H9 (cell line): ENCODE measurements around the gene UBE2U. TPM values are rescaled to one million over a fixed set of nuclear protein-coding genes. Genes with fewer than 3 reads are reported as not detected.

Experiments used
- DNase-seq: peaks from one replicate; pipeline ENCODE4 v3.0.0-alpha.2; 2017
- H2AFZ ChIP-seq: one replicate; pipeline ENCODE4 v1.6.1; 2013; ENCODE audit warnings: mild to moderate bottlenecking, low read length, control low read depth, moderate library complexity
- H2AK5ac ChIP-seq: 2 replicates; pipeline ENCODE4 v1.6.1; 2013; ENCODE audit warnings: low read length, control low read depth, mixed read lengths; ENCODE audit not compliant: insufficient read length
- H2BK120ac ChIP-seq: one replicate; pipeline ENCODE4 v1.6.1; 2013; ENCODE audit warnings: low read depth, mild to moderate bottlenecking, low read length, control low read depth, inconsistent platforms; ENCODE audit not compliant: poor library complexity, severe bottlenecking
- H2BK12ac ChIP-seq: 2 replicates; pipeline ENCODE4 v1.6.1; 2013; ENCODE audit warnings: low read length, control low read depth, mixed read lengths, low read depth; ENCODE audit not compliant: insufficient read length
- H2BK15ac ChIP-seq: 2 replicates; pipeline ENCODE4 v1.6.1; 2013; ENCODE audit warnings: low read depth, low read length, control low read depth
- H2BK20ac ChIP-seq: one replicate; pipeline ENCODE4 v1.6.1; 2013; ENCODE audit warnings: low read depth, mild to moderate bottlenecking, low read length, control low read depth, inconsistent platforms; ENCODE audit not compliant: poor library complexity, severe bottlenecking
- H2BK5ac ChIP-seq: 2 replicates; pipeline ENCODE4 v1.6.1; 2013; ENCODE audit warnings: low read length, control low read depth, mixed read lengths; ENCODE audit not compliant: insufficient read length
- H3K14ac ChIP-seq: 2 replicates; pipeline ENCODE4 v1.6.1; 2013; ENCODE audit warnings: low read length, control low read depth; ENCODE audit not compliant: insufficient read depth
- H3K18ac ChIP-seq: 2 replicates; pipeline ENCODE4 v1.6.1; 2013; ENCODE audit warnings: low read depth, mild to moderate bottlenecking, mixed read lengths, low read length, control low read depth; ENCODE audit not compliant: insufficient read length
- H3K23ac ChIP-seq: 2 replicates; pipeline ENCODE4 v1.6.1; 2013; ENCODE audit warnings: low read length, control low read depth, mixed read lengths, low read depth; ENCODE audit not compliant: insufficient read length
- H3K23me2 ChIP-seq: 2 replicates; pipeline ENCODE4 v1.6.1; 2013; ENCODE audit warnings: low read depth, mild to moderate bottlenecking, mixed read lengths, low read length, control low read depth; ENCODE audit not compliant: insufficient read length, poor library complexity, severe bottlenecking
- H3K27ac ChIP-seq: 2 replicates; pipeline ENCODE4 v1.5.1; 2013; ENCODE audit warnings: low read length, control low read depth, mixed read lengths, low read depth; ENCODE audit not compliant: insufficient read length
- H3K27me3 ChIP-seq: 2 replicates; pipeline ENCODE4 v1.6.1; 2013; ENCODE audit warnings: low read length, control low read depth, inconsistent platforms; ENCODE audit not compliant: insufficient read depth
- H3K4ac ChIP-seq: 2 replicates; pipeline ENCODE4 v1.6.1; 2013; ENCODE audit warnings: low read depth, mild to moderate bottlenecking, control low read depth, inconsistent platforms, low read length, moderate library complexity
- H3K4me1 ChIP-seq: 2 replicates; pipeline ENCODE4 v1.6.1; 2013; ENCODE audit warnings: low read length, control low read depth, inconsistent platforms; ENCODE audit not compliant: insufficient read depth
- H3K4me2 ChIP-seq: 2 replicates; pipeline ENCODE4 v1.6.1; 2013; ENCODE audit warnings: low read length, control low read depth, mixed read lengths; ENCODE audit not compliant: insufficient read length, insufficient read depth
- H3K56ac ChIP-seq: 2 replicates; pipeline ENCODE4 v1.6.1; 2013; ENCODE audit warnings: low read depth, mild to moderate bottlenecking, mixed read lengths, low read length, control low read depth; ENCODE audit not compliant: insufficient read length
- H3K79me1 ChIP-seq: 2 replicates; pipeline ENCODE4 v1.6.1; 2013; ENCODE audit warnings: low read depth, mild to moderate bottlenecking, moderate library complexity, low read length, control low read depth, inconsistent platforms; ENCODE audit not compliant: insufficient read depth, poor library complexity, severe bottlenecking
- H3K79me2 ChIP-seq: 2 replicates; pipeline ENCODE4 v1.6.1; 2013; ENCODE audit warnings: low read length, control low read depth, inconsistent platforms; ENCODE audit not compliant: insufficient read depth
- H3K9ac ChIP-seq: 2 replicates; pipeline ENCODE4 v1.6.1; 2013; ENCODE audit warnings: low read length, control low read depth, mixed read lengths; ENCODE audit not compliant: insufficient read length; ENCODE audit errors: extremely low read depth
- H3K9me3 ChIP-seq: one replicate; pipeline ENCODE4 v1.6.1; 2013; ENCODE audit warnings: low read depth, low read length, inconsistent platforms; ENCODE audit not compliant: control insufficient read depth
- H3T11ph ChIP-seq: one replicate; pipeline ENCODE4 v1.6.1; 2013; ENCODE audit warnings: mild to moderate bottlenecking, low read length, control low read depth, inconsistent platforms
- H4K20me1 ChIP-seq: one replicate; pipeline ENCODE4 v1.6.1; 2013; ENCODE audit not compliant: control insufficient read depth, insufficient read length, insufficient read depth
- H4K5ac ChIP-seq: 2 replicates; pipeline ENCODE4 v1.6.1; 2013; ENCODE audit warnings: low read depth, mild to moderate bottlenecking, mixed read lengths, low read length, control low read depth; ENCODE audit not compliant: insufficient read length
- H4K8ac ChIP-seq: replicated peaks from 2 replicates; pipeline ENCODE4 v1.6.1; 2013; ENCODE audit warnings: low read length, control low read depth, mixed read lengths, low read depth; ENCODE audit not compliant: insufficient read length
- H4K91ac ChIP-seq: 2 replicates; pipeline ENCODE4 v1.6.1; 2013; ENCODE audit warnings: low read depth, mild to moderate bottlenecking, moderate library complexity, mixed read lengths, low read length, control low read depth; ENCODE audit not compliant: insufficient read length
- H3K27ac Mint-ChIP-seq, 3 experiments: 2 replicates in 2 of 3; 3 replicates in 1 of 3; pipeline ENCODE4 v1.8.0; 2020 to 2021; ENCODE audit warnings: mixed read lengths in 3 of 3, mild to moderate bottlenecking in 1 of 3, moderate library complexity in 1 of 3
- H3K27me3 Mint-ChIP-seq: 2 replicates; pipeline ENCODE4 v1.8.0; 2021; ENCODE audit warnings: low read depth, mild to moderate bottlenecking, moderate library complexity, mixed read lengths
- H3K36me3 Mint-ChIP-seq, 3 experiments: 2 replicates in 2 of 3; 3 replicates in 1 of 3; pipeline ENCODE4 v1.8.0; 2020 to 2021; ENCODE audit warnings: low read depth in 3 of 3, mixed read lengths in 3 of 3; ENCODE audit not compliant: insufficient read depth in 1 of 3
- H3K4me1 Mint-ChIP-seq, 2 experiments: 2 replicates each; pipeline ENCODE4 v1.8.0; 2020; ENCODE audit warnings: mixed read lengths in 2 of 2
- H3K4me3 Mint-ChIP-seq, 2 experiments: 2 replicates in 1 of 2; 3 replicates in 1 of 2; pipeline ENCODE4 v1.8.0; 2020 to 2021; ENCODE audit warnings: mild to moderate bottlenecking in 2 of 2, mixed read lengths in 2 of 2, moderate library complexity in 1 of 2
- H3K9me3 Mint-ChIP-seq, 2 experiments: 2 replicates in 1 of 2; 3 replicates in 1 of 2; pipeline ENCODE4 v1.8.0; 2020; ENCODE audit warnings: mild to moderate bottlenecking in 2 of 2, mixed read lengths in 2 of 2, moderate library complexity in 1 of 2
- WGBS: extraction: QIAGEN DNeasy Blood & Tissue Kit; methylation state at CpG from one replicate; pipeline ENCODE4 v1.1.7; 2013; ENCODE audit warnings: missing lambda C conversion rate, low lambda C conversion rate, mixed read lengths; ENCODE audit not compliant: insufficient read length; ENCODE audit errors: extremely low coverage; 5-methylcytosine and 5-hydroxymethylcytosine counted together
- total RNA-seq: library from RNA; stranded (reverse); gene quantifications from 2 replicates; pipeline ENCODE4 v1.2.1, GENCODE V29; 2021
- TF ChIP-seq, protein P1 (sequence below): fragments of 200-600 bp; sonication (generic); conservative IDR thresholded peaks from 3 replicates; pipeline ENCODE4 v1.8.0; 2021; ENCODE audit warnings: antibody characterized with exemption, mild to moderate bottlenecking

The UBE2U gene
- total RNA-seq, 1 experiment from 2014 or later: not detected

DNA sequence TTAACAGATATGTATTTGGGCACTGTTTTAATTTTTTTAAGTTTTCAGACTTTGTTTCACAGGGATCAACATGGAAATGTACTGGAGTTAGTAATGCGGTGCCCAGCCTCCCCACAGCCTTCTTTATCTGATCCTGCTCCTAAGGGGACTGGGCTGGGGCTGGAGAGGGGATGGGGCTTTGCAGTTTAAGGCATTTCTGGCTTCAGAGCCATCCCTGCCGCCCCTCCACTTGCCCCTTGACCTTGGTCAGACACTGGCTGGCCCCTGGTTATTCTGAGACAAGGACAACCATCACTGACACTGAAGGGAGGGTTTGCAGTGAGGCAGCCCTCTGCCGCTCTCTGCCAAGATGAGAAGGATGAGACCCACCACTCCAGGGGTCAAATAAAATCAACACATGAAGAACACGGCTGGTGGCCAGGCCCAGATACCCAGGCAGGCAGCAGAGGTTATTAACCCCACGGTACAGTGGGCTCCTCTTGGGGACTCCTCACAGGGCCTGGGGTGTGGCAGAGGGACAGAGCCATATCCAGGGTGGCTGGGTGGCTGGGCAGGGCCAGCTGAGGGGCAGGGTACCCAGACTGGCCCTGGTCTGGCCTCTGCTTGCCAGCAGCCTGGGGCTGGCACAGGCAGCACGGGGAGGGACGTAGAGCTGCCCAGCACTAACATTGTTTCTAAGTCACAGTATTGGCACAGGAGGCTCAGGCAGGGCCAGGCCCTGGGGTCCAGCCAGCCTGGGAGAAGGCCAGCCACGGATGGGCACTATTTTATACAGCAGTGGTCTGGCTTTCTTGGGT lies 7.2 kb upstream of the UBE2U start:
- Histone ChIP-seq H2BK15ac (no peak overlapping the region), H3T11ph (no peak overlapping the region), H3K4ac (no peak overlapping the region), H2AK5ac (no peak overlapping the region), H3K14ac (no peak overlapping the region; the same call in 1 of the 2 replicates), H3K79me2 (no peaks in the 10 kb centered on the region), H3K79me1 (no peaks in the 10 kb centered on the region), H3K9me3 (no peaks in the 10 kb centered on the region), H3K18ac (no peak overlapping the region), H4K91ac (no peak overlapping the region), H3K4me1 (no peaks in the 10 kb centered on the region), H4K5ac (no peak overlapping the region), H3K56ac (no peak overlapping the region), H2AFZ (no peak overlapping the region), H3K4me2 (no peak overlapping the region), H3K27me3 (no peaks in the 10 kb centered on the region), H4K20me1 (no peaks in the 10 kb centered on the region), H3K23ac (no peak overlapping the region), H3K9ac (no peak overlapping the region), H4K8ac (no peak overlapping the region), H2BK12ac (no peak overlapping the region), H2BK5ac (no peak overlapping the region), H3K23me2 (no peaks in the 10 kb centered on the region), H2BK120ac (no peak overlapping the region), H2BK20ac (no peak overlapping the region), H3K27ac (no peak overlapping the region)
- Mint-ChIP-seq H3K36me3 (peaks cover 0 to 3% (median 0%) of the 10 kb centered on the region in 3 experiments; a peak in 4 of 7 replicates), H3K27ac (peak overlapping the region in 1 of 3 experiments; percentile 70; a peak in 2 of 7 replicates), H3K27me3 (no peaks in the 10 kb centered on the region), H3K9me3 (peaks cover 11 to 14% of the 10 kb centered on the region in 2 experiments; a peak in 4 of 5 replicates), H3K4me1 (peaks cover 5 to 9% of the 10 kb centered on the region in 2 experiments; a peak in 3 of 4 replicates), H3K4me3 (no peak overlapping the region)
- no CpG with 5 or more reads among the region's 8 CpGs for WGBS
- TF ChIP-seq, protein P1, sequence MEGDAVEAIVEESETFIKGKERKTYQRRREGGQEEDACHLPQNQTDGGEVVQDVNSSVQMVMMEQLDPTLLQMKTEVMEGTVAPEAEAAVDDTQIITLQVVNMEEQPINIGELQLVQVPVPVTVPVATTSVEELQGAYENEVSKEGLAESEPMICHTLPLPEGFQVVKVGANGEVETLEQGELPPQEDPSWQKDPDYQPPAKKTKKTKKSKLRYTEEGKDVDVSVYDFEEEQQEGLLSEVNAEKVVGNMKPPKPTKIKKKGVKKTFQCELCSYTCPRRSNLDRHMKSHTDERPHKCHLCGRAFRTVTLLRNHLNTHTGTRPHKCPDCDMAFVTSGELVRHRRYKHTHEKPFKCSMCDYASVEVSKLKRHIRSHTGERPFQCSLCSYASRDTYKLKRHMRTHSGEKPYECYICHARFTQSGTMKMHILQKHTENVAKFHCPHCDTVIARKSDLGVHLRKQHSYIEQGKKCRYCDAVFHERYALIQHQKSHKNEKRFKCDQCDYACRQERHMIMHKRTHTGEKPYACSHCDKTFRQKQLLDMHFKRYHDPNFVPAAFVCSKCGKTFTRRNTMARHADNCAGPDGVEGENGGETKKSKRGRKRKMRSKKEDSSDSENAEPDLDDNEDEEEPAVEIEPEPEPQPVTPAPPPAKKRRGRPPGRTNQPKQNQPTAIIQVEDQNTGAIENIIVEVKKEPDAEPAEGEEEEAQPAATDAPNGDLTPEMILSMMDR: no peak
- DNase-seq: no peak
